Measurements from ENCODE around the gene C6orf120.

C6orf120 gene

DNA sequence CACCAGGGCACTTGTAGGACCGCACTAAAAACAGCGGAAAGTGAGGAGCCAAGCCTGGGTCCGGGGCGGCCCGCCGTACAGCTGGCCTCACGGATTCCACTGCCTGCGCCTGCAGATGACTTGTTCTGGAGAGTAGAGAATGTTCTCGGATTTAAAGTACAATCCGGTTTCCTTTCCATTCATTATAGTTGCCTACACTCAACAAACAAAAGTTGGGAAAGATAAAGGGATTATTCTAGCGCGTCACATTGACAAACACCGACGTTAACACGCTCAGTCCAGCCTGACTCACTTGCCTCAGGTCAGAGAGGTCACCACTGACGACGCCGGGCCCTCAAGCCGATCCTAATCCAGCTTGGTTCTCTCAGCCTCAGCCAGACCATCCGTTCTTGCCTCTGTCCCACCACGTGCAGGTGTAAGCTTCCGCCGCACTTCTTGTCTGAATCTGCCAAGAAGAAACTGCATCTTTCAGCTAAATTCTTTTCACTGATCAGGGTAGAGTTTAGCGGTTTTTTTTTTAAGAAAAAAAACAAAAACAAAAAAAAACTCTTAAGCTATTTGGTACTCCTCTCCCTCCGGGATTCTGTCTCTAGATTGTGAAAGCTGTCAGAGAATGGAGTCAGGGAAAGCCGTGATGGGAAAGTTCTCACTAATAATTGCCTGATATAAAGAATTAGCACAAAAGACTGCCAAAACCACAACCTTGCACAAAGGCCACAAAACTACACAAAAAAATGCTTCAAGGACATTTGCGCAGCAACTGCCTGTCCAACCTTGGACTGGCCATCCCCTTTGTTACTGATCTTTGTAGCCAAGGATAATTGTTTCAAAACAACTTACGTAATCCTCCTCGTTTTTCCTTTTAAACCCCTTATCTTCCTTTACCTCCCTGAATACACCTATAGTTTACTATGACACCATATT lies 23.5 kb downstream of the C6orf120 start:
- no peak for DNase-seq (ENCODE audit: low spot score)

DNA sequence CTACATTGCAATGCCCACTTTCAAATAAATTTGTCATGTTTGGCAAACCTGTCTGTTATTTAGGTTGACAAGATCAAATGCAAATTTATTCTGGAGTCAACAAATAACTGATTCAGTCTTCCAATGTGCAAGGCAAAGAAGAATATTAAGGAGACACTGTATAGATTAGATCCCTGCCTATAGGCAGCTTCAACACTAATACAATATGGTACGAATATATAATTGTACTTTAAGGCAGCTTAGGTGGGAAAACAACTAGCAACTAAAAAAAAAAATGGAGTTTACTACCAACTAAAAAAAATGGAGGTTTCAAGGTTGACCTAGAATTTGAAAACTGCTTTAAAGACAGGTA lies 24.1 kb downstream of the C6orf120 start:
- DNase-seq (ENCODE audit: low spot score), result no peak

DNA sequence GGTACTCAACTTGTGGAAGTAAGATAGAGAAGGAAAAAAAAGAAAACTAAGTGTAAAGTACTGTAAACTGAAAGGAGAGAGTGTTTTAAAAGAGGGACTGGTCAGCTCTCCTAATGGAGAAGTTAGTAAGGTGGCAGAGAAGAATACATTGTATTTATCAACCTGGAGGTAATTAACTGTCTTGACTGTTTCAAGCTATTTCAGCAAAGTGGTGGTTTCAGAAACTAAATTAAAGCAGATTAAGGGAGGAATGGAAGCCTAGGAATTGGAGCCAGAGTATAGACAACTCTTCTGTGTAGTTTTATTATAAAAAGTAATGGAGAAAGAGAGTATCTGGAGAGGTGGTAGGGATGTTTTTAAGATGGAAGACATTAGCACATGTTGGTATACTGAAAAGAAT lies 25.0 kb downstream of the C6orf120 start:
- no peak for DNase-seq (ENCODE audit: low spot score)

GRCh38 chr6:169729961-169730360 lies 28.0 kb downstream of the C6orf120 start:
- no peak for DNase-seq (ENCODE audit: low spot score)

GRCh38 chr6:169738204-169738975 lies 36.5 kb downstream of the C6orf120 start:
- no peak for DNase-seq (ENCODE audit: low spot score)

DNA sequence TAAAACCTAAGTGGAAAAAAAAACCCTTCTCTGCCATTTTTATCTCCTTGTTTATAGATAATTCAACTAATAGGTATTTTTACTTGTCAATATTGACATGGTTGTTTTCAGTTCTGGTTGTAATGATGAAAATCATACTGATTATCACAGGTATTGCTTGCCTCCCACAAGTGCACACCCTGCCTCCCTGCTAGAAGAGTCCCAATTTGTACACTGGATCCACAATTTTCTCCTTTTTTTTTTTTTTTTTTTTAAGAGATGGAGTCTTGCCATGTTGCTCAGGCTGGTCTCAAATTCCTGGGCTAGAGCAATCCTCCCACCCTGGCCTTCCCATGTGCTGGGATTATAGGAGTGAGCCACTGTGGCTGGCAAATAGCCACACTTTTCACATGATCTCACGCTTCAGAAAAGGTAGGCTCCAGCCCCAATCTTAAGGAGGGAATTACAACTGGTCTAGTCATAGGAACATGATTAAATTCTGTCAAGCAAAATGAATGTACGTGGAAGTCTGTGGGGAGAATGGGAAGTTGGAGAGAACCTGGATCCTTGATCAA lies 37.1 kb downstream of the C6orf120 start:
- DNase-seq (ENCODE audit: low spot score), result no peak

DNA sequence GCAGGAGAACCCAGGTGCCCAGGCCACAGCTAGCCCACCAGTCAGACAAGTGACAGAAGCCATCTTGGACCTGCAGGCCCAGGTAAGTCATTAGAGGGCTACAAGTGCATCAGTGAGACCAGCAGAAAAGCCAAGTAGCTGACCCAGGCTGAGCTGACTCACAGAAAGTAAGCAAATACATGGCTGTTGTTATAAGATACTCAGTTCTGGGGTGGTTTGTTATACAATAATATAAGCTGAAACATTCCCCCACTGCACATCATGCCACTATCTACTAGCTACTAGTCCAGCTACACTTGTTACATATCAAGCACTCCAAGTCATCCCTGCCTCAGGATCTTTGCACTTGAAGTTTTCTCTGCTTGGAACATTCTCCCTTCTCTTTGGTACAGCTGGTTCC lies 39.4 kb downstream of the C6orf120 start:
- no peak for DNase-seq (ENCODE audit: low spot score)

DNA sequence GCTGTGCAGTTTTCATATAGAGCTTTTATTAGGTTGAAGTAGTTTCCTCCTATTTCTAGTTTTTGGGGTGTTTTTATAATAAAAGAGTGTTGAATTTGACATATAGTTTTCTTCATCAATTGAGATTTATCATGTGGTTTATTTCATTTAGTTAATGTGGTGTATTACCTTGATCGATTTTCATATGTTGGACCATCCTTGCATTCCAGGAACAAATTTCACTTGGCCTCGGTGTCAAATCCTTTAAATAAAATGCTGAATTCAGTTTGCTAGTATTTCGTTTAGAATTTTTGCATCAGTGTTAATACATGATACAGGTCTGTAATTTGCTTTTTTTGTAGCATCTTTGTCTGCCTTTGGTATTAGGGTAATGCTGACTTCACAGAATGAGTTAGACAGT lies 43.5 kb downstream of the C6orf120 start:
- DNase-seq (ENCODE audit: low spot score), result no peak

- DNase-seq (ENCODE audit: low spot score), result no peak
These were observed 44.6 kb downstream of the C6orf120 start for GRCh38 chr6:169746556-169746955.

- DNase-seq (ENCODE audit: low spot score), result peak; percentile 97
These were observed 49.5 kb downstream of the C6orf120 start, which contains the start of the genes DYNLT2 and ERMARD for GRCh38 chr6:169751242-169752073. TSS of gene DYNLT2 (minus strand) at chr6:169751572. CDS start at chr6:169751458, 114 bp downstream. TSS of gene ERMARD (plus strand) at chr6:169751622. CDS start at chr6:169751658, 36 bp downstream.

DNA sequence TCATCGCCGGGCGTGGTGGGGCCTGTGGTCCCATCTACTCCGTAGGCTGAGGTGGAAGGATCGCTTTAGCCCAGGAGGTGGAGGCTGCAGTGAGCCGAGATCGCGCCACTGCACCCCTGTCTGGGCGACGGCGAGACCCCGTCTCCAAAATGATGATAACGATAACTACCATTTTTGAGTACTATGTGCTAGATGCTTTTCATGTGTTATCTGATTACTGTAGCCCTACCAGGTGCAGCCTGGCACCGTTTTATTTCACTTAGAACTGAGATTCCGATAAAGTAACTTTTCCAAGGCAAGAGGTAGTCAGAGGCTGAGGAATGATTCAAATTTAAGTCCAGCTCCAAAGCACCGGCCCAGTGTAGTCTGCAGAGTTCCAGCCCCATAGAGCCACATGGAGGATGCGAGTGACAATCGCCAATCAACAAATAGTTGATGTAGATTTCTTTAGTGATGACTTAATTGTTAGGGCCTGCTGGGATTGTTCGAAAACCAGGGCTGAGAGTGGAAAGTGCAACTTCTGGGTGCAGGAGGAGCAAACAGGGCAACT lies 50.2 kb downstream of the C6orf120 start:
- DNase-seq (ENCODE audit: low spot score), result no peak
